Activated CD4-positive, alpha-beta T cell treated with anti-CD3 and anti-CD28 coated beads, Interleukin-2, amount 50 U/mL, for 1 hour (primary cell): ENCODE data around the gene MIPOL1.
"Not testable (repeated sequence)": the region's sequence is repeated elsewhere in the genome, so short reads cannot be mapped to it uniquely, and the experiment has no call there.

Experiments
- DNase-seq: peaks from one replicate; pipeline ENCODE4 v3.0.0-alpha.2; 2020

Gene MIPOL1

DNA sequence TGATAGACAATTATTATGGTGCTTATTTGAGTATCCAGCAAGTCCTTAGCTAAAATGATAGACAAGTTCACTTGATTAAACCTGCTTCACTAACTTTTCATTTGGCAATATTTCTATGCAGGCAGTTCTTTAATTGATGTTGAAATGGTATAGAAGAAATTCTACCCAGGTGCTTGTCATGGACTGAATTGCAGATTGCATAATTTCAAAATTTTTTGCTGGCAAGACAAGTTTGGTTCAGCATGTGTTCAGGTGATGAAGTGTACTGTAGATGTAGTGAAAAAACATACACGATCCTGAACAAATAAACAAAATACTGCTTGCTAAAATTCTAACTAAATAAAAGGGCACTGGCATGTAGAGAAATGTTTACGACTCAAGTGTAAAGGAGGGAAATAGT lies 208.4 kb downstream of the MIPOL1 start:
- no peak for DNase-seq

GRCh38 chr14:37411079-37411735 lies 213.5 kb downstream of the MIPOL1 start:
- no peak for DNase-seq

DNA sequence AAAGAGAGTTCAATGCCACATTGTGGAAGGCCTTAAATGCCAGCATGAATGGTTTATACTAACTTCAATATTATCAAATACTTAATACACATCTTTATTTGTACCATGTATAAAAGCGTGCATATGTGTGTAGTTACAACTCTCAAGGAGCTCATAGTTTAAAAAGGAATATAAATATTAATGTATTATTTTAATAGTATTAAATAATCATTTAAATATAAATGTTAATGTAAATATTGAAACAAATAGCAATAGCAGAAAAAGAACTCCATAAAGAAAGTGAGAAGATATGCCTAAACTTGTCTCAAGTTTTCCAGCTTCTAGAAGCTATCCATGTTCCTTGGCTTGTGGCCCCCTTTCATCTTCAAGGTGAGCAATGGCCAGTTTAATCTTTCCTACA lies 215.3 kb downstream of the MIPOL1 start:
- no peak for DNase-seq

DNA sequence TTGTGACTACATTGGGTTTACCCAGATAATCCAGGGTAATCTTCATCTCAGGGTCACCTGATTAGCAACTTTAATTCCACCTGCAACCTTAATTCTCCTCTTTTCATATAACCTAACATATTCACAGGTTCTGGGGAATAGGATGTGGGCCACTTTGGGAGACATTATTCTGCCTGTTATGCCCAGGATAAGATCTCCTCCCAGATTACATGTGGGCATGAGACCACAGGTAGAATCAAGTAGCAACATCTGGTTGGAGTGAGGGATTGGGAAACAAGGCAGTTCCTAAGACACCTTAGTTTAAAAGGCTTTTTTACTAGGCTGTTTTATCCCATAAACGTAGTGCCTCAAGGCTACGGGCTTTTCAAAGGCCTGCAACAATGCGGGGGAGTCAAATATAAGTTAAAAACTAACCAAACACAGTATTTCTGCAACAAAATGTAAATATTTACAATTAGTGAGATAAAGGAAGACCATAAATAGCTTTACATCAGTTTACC lies 215.8 kb downstream of the MIPOL1 start:
- DNase-seq, result no peak

GRCh38 chr14:37416264-37416663 lies 218.5 kb downstream of the MIPOL1 start:
- DNase-seq, result no peak

GRCh38 chr14:37417151-37417550 lies 219.4 kb downstream of the MIPOL1 start:
- no peak for DNase-seq

GRCh38 chr14:37417833-37418232 lies 220.1 kb downstream of the MIPOL1 start:
- DNase-seq, result no peak

DNA sequence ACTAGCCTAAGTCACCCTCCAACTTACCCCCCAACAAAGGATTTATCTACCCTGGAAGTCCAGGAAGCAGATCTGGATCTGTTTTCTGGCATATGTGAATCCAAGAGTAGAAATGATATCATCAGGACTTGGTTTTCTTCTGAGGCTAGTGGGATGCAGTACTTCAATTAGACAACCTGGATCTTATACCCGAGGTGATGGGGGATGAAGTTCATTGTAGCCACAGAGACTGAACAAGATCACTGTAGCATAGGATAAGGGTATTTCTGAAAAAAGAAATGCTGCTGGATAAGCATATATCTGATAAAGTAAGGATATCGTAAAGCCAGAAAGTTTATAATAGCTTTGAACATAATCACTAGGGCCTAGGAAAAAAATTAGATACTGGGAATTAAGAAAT lies 222.9 kb downstream of the MIPOL1 start:
- DNase-seq, result no peak

GRCh38 chr14:37422319-37422718 lies 224.6 kb downstream of the MIPOL1 start:
- no peak for DNase-seq

DNA sequence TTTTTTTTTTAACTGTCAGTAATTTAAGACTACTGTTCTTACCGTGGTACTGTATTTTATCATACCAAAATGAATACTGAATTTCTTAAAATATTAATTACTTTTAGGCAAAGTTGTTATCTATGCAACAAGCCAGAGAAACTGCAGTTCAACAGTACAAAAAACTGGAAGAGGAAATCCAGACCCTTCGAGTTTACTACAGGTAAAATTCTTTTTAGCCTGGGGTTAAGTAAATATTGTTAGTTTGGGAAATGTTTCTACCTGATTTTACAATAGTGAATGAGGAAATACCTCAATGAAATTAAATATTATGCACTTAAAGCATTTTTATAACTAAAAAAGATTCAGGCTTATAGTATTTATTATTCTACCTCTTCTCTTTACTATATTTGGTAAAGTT lies 225.0 kb downstream of the MIPOL1 start:
- DNase-seq, result no peak

GRCh38 chr14:37428954-37429353 lies 231.2 kb downstream of the MIPOL1 start:
- DNase-seq, result no peak

DNA sequence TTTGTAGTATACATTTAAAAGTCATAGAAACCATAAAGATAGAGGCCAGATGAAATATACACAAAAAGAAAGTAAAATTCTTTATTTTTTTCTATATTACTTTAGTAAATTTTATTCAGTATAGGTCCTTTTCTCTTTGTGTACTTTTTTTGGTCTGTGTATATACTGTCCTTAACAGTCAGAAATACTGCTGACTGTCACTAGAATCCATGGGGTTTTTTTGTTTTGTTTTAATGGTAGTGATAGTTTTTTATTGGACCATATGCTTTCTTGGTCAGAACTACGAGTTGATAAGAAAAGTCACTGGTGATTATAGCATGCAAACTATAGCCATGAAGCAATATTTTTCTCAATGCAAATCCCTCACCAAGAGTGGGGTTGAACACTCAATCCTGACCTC lies 231.9 kb downstream of the MIPOL1 start:
- DNase-seq, result no peak

DNA sequence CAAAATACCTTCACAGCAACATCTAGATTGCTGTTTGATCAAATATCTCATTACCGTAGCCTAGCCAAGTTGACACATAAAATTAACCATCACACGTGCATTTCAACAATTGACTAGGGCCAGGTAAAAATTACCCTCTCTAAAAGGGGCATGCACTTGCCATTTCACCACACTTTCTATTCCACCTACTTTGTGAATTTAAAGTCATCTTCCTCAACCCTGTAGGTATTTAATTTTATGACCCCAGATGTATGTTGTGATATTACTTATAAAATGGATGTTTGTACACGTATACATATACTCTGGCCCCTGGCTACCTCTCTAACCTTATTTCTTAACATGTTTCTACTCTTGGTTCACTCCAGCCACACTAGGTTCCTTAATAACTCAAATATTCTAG lies 237.1 kb downstream of the MIPOL1 start:
- DNase-seq, result no peak

DNA sequence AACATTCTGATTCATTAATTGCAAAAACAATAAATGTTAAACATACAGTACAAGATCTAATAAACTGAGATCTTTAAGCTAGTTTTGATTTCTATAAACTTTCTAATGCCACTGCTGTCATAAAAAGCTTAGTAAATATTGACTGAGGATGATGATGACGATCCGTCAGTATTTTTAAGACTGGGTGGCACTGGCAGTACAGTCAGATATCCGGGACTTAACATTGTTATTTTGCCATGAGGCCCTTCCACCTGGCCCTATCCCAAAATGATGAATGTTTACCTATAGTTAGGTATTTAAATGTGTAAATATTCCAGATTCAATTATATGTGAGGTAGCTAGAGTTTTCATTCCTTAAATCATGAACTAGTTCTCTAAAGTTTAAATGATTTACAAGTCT lies 238.8 kb downstream of the MIPOL1 start:
- no peak for DNase-seq

DNA sequence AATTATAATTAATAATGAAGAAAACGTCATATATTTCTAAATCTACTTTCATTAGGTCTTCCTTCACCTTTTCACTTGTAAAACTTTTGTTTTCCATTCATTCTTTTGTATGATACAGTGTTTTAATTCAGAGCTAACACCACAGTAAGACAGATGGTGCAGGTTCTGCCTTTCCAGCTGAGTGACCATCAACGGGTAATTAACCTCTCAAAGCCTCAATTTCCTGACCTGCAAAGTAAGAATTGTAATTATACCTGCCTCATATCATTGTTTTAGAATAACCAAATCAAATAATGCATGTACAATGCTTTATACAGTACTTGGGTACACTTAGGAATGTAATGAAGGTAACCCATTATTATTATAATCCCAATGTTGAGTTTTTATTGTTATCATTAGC lies 239.8 kb downstream of the MIPOL1 start:
- DNase-seq, result no peak

GRCh38 chr14:37438444-37438843 lies 240.7 kb downstream of the MIPOL1 start:
- DNase-seq, result no peak

GRCh38 chr14:37443461-37443860 lies 245.7 kb downstream of the MIPOL1 start:
- no peak for DNase-seq

DNA sequence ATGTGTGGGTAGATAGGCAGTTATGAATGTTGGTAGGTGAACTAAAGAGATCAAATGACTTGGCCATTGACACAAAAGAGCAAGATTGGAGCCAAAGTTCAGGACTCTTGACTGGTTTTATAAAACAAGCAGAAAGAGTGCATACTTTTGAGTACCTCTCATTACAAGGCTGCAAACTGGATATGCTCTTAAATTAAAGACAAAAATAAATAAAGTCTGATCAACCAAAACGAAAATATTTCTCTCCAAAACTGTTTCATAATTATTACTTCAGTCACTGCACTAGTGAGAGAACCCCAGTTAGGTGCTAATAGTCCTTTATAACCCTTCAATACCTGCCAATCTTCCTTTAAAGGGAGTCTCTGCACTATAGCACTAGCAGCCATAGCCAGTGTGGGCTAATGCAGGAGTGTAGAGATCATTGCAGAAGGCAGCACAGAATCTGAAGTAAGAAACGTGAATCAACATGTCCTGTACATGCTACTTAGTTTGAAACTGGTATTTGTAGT lies 250.2 kb downstream of the MIPOL1 start:
- DNase-seq, result no peak

DNA sequence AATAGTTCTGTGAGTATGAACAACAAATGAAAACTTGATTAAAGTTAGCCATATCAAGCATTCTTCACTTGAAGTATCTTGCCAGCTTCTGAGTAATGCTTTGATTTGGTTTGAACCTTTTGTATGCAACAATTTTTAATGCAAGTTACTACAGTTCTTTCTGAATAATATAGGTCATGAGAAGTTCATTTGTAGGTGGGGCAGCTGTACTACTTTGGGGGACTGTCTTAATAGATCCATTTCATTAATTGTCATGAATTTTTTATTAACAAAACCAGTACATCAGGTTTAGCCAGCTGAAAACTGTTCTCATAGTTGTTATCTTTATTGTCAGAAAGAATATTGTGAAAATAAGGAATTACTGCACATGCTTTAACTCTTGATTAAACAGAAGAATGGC lies 254.6 kb downstream of the MIPOL1 start:
- DNase-seq, result no peak

- DNase-seq, result no peak
These were observed 256.2 kb downstream of the MIPOL1 start for GRCh38 chr14:37453985-37454384.

DNA sequence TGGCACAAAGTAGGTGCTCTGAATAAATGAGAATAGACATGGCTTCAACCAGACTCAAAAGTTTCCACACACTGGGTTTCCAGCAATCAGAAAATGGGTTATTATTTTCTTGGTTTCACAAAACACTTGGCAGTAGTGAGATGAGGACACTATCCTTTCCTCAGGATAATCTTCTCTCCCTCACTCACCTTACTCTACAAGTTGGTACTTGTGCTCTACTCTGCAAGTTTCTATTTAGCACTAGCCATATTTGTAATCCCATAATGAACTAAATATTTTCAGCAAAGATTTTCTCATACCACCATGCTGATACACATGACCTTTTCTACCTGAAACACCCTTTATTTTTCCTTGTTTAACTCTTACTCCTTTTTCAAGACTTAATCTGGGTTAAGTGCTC lies 259.6 kb downstream of the MIPOL1 start:
- no peak for DNase-seq

GRCh38 chr14:37462426-37462825 lies 264.7 kb downstream of the MIPOL1 start:
- DNase-seq, result not testable (repeated sequence)

GRCh38 chr14:37464192-37464858 lies 266.6 kb downstream of the MIPOL1 start:
- DNase-seq, result no peak

DNA sequence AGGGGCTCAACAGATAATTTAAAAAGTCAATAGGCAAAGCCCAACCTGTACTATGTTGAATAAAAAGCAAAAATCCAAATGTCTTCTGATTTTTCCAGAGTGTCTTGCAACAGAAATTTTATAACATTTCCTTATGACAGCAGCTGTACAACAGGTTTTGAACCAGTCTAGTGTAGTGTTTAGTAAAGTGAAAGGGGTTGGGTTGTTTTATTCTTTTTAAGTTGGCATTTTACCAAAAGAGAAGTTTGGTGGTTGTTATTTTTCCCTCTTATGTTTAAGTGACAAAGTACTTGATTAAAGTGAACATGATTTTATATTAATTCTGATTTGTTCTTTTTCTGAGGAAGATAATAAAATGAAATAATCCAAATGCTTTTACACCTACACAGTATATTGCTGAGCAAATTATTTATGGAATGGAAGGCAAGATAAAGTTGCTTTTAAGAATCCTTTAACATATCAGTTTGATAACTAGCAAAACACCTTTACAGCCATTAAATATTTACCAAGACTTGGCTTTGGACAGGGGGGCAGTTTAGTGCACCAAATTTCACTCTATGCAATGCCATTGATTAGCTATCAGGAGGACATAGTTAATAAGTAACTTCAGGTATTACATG lies 268.4 kb downstream of the MIPOL1 start:
- DNase-seq, result no peak
